Measurements from ENCODE around the gene TLNRD1. TPM values are rescaled to one million over a fixed set of nuclear protein-coding genes. Genes with fewer than 3 reads are reported as not detected.

TLNRD1 gene
- total RNA-seq, 1 experiment from 2014 or later, result 19.3 TPM

DNA sequence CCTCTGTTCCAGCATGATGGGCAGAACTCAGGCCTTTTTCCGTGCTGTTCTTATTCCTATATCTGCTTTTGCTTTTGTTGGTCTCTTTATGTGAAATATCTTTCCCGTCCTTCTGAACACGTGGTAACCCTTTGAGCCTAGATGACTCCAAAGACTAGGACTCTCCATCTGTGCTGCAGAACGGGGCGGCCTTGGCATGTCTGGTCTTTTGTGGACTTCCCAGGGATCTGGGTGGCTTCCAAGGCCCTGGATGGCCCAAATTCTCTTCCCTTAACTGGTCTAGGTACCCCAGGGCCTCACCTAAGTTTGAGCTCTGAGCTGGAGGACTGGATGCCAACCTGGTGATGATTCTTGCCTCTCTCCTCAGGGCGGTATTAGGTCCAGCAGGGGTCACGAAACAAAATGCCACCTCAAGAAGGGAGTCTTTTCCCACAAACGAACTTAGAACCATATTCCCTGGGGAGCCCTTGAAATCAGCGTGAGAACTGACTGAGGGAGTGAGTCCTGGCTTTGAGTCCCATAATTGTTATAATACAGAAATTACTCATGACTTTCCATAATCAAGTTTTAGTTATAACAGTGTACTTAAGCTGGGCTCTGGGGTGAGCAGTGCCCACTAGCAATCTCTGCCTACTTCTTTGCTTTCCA lies 13.8 kb downstream of the TLNRD1 start:
- Histone ChIP-seq H3K27ac (ENCODE audit: insufficient read length, low read depth, low read length) (no peak overlapping the region), H3K27me3 (ENCODE audit: insufficient read depth, low read length) (no peaks in the 10 kb centered on the region), H2BK120ac (ENCODE audit: low read depth, low read length, poor library complexity, severe bottlenecking) (no peak overlapping the region), H3K79me1 (ENCODE audit: insufficient read depth, low read depth, low read length, poor library complexity, severe bottlenecking) (no peaks in the 10 kb centered on the region), H2BK20ac (ENCODE audit: low read depth, low read length, poor library complexity, severe bottlenecking) (no peak overlapping the region), H4K5ac (ENCODE audit: insufficient read length, low read depth, low read length) (no peak overlapping the region), H3K9ac (ENCODE audit: extremely low read depth, insufficient read length, low read length) (no peak overlapping the region), H3K23ac (ENCODE audit: insufficient read length, low read depth, low read length) (no peak overlapping the region), H3K18ac (ENCODE audit: insufficient read length, low read depth, low read length) (no peak overlapping the region), H2BK5ac (ENCODE audit: insufficient read length, low read length) (no peak overlapping the region), H3K14ac (ENCODE audit: insufficient read depth, low read length) (no peak overlapping the region), H2BK15ac (ENCODE audit: low read depth, low read length) (no peak overlapping the region), H4K91ac (ENCODE audit: insufficient read length, low read depth, low read length) (no peak overlapping the region), H3K9me3 (ENCODE audit: control insufficient read depth, low read depth, low read length) (no peaks in the 10 kb centered on the region), H3K4me1 (ENCODE audit: insufficient read depth, low read length) (no peaks in the 10 kb centered on the region), H2AFZ (ENCODE audit: low read length) (no peak overlapping the region), H3K4ac (ENCODE audit: low read depth, low read length) (no peak overlapping the region), H3K23me2 (ENCODE audit: insufficient read length, low read depth, low read length, poor library complexity, severe bottlenecking) (no peaks in the 10 kb centered on the region), H4K8ac (replicated peaks; ENCODE audit: insufficient read length, low read depth, low read length) (no peak overlapping the region), H4K20me1 (ENCODE audit: control insufficient read depth, insufficient read depth, insufficient read length) (no peaks in the 10 kb centered on the region), H3K79me2 (ENCODE audit: insufficient read depth, low read length) (no peaks in the 10 kb centered on the region), H2BK12ac (ENCODE audit: insufficient read length, low read depth, low read length) (no peak overlapping the region), H2AK5ac (ENCODE audit: insufficient read length, low read length) (no peak overlapping the region), H3K4me2 (ENCODE audit: insufficient read depth, insufficient read length, low read length) (no peak overlapping the region), H3K56ac (ENCODE audit: insufficient read length, low read depth, low read length) (no peak overlapping the region), H3T11ph (ENCODE audit: low read length) (no peak overlapping the region)
- H3K9me3 Mint-ChIP-seq, result no peaks in the 10 kb centered on the region
- TF ChIP-seq, protein P1, sequence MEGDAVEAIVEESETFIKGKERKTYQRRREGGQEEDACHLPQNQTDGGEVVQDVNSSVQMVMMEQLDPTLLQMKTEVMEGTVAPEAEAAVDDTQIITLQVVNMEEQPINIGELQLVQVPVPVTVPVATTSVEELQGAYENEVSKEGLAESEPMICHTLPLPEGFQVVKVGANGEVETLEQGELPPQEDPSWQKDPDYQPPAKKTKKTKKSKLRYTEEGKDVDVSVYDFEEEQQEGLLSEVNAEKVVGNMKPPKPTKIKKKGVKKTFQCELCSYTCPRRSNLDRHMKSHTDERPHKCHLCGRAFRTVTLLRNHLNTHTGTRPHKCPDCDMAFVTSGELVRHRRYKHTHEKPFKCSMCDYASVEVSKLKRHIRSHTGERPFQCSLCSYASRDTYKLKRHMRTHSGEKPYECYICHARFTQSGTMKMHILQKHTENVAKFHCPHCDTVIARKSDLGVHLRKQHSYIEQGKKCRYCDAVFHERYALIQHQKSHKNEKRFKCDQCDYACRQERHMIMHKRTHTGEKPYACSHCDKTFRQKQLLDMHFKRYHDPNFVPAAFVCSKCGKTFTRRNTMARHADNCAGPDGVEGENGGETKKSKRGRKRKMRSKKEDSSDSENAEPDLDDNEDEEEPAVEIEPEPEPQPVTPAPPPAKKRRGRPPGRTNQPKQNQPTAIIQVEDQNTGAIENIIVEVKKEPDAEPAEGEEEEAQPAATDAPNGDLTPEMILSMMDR (conservative IDR thresholded peaks at IDR 0.05), result no peak
- H3K4me1 Mint-ChIP-seq, result peaks cover 0 to 7% of the 10 kb centered on the region in 2 experiments; a peak in 2 of 4 replicates
- no peak overlapping the region for H3K4me3 Mint-ChIP-seq
- WGBS (ENCODE audit: extremely low coverage, insufficient read length, low lambda C conversion rate), result no CpG with 5 or more reads among the region's 9 CpGs
- no peak for DNase-seq
- H3K27me3 Mint-ChIP-seq (ENCODE audit: low read depth), result no peaks in the 10 kb centered on the region; the same call in 1 of the 2 replicates
- H3K27ac Mint-ChIP-seq, result 0 out of 7 replicates have a peak overlapping the region, but pooled peaks of 1 of the 3 experiments have one; percentile 23
- H3K36me3 Mint-ChIP-seq (ENCODE audit: insufficient read depth in 1 of 3, low read depth in 3 of 3), result no peaks in the 10 kb centered on the region; a peak in 1 of 7 replicates
